GM21360 (cell line): ENCODE data around the gene WDR6.
A peak's percentile ranks its signal among the peaks of the same experiment; 100 is the strongest.

ENCODE experiments used
- ATAC-seq: cut with Tn5 transposase; IDR thresholded peaks from one replicate; pipeline ENCODE4 v1.9.1; 2021; ENCODE audit warnings: mild to moderate bottlenecking, moderate library complexity; ENCODE audit not compliant: unreplicated experiment

Gene WDR6, protein sequence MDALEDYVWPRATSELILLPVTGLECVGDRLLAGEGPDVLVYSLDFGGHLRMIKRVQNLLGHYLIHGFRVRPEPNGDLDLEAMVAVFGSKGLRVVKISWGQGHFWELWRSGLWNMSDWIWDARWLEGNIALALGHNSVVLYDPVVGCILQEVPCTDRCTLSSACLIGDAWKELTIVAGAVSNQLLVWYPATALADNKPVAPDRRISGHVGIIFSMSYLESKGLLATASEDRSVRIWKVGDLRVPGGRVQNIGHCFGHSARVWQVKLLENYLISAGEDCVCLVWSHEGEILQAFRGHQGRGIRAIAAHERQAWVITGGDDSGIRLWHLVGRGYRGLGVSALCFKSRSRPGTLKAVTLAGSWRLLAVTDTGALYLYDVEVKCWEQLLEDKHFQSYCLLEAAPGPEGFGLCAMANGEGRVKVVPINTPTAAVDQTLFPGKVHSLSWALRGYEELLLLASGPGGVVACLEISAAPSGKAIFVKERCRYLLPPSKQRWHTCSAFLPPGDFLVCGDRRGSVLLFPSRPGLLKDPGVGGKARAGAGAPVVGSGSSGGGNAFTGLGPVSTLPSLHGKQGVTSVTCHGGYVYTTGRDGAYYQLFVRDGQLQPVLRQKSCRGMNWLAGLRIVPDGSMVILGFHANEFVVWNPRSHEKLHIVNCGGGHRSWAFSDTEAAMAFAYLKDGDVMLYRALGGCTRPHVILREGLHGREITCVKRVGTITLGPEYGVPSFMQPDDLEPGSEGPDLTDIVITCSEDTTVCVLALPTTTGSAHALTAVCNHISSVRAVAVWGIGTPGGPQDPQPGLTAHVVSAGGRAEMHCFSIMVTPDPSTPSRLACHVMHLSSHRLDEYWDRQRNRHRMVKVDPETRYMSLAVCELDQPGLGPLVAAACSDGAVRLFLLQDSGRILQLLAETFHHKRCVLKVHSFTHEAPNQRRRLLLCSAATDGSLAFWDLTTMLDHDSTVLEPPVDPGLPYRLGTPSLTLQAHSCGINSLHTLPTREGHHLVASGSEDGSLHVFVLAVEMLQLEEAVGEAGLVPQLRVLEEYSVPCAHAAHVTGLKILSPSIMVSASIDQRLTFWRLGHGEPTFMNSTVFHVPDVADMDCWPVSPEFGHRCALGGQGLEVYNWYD

DNA sequence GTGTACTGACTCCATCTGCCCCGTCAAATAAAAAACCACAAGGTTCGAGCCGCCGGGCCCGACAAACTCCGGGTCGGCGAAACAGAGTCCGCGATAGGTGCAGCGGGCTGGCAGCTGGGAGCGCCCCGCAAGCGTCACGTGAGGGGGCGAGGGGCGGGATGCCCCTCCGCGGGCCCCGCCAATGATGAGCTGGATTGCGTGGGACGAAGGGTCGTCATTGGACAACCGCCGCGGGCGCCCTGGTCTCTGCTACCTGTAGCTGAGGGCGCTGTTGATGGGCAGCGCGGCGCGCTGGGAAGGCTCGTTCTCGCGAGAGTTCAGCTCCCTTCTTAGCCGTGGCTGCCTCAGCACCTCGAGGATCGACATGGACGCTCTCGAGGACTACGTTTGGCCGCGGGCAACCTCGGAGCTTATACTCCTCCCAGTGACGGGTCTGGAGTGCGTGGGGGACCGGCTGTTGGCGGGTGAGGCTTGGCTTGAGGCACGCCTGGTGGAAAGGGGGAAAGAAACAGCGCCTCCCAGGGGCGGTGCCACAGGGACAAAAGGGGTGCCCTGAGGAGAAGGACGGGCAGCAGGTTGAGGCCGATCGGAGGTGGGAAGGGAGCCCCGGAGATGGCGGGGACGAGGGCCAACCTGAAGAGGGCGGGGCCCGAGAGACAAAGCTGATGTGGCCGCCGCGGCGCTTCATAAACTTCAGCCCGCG, at the start of gene WDR6:
Gene WDR6 (plus strand): TSS at position 324 of the 703 bp plus-strand sequence. CDS start 41 bp downstream, at position 365.
- ATAC-seq = peak; percentile 79

DNA sequence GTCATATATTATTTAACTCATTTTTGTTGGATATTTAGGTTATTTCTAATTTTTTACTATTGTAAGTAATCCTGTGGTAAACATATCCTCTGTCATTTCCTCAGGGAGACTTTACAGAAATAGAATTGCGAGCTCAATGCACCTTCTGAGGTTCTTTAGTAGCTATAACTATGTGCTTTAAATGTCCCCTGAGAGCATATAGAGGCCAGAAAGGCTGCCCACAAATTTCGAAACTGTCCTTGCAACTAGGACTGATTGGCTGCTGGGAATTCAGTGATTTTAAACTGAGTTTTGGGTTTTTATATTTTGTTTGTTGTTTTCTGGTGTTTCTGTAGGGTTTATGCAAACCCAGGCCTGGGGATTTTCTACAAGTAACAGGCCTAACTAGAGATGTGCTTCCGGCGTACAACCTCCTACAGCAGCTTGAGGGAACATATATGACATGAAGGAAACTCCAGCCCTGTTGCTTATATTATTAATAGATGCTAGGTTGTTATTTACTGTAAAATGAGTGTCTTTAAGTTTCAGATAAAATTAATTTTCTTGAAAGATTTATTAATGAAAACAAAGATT, 46.3 kb upstream of the WDR6 start:
- no peak for ATAC-seq

DNA sequence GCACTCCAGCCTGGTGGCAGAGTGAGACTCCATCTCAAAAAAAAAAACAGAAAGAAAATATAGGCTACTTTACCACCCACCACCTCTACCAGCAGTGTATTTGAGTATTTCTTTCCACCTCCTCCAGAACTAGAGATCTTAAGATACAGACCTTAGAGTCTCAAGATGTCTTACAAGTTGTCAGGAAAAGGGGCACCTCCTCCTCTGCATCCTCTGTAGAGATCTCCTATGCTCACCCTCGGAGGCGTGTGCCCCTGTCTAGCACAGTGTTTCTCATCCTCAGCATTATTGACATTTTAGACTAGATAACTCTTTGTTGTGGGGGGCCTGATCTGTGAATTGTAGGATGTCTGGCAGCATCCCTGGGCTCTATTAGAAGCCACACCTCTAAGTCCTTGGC, 44.9 kb upstream of the WDR6 start:
- ATAC-seq = no peak

DNA sequence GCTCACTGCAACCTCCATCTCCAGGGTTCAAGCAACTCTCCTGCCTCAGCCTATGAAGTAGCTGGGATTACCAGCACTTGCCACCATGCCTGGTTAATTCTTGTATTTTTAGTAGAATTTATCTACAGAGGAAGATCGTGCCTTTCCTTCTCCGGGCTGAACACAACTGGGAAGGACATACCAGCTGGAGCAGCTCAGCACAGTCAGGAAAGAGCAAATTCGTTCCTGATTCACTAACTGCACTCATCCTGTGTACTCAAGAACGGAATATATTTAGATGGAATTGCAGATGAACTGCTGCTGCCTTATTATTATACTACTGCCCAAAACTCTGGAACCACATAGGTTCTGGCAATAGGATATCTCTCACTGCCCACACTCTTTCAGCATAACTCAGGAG, 44.3 kb upstream of the WDR6 start:
- ATAC-seq = no peak

DNA sequence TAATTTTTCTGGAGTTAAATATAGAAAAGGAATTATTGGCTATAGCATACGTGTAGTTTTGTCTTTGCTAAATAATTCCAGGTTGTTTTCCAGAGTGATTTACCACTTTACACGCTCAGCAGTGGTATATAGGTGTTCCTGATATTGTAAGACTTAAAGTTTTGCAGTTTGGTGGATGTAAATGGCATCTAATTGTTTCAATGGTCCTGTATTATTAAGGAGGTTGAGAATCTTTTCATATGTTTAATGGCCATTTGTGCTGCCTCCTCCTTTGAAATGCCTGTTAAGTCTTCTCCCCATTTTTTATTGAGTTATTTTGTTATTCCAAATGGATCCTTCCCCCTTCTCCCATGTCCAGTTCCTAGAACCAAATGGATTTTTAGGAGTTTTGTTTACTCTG, 43.6 kb upstream of the WDR6 start:
- ATAC-seq = no peak

DNA sequence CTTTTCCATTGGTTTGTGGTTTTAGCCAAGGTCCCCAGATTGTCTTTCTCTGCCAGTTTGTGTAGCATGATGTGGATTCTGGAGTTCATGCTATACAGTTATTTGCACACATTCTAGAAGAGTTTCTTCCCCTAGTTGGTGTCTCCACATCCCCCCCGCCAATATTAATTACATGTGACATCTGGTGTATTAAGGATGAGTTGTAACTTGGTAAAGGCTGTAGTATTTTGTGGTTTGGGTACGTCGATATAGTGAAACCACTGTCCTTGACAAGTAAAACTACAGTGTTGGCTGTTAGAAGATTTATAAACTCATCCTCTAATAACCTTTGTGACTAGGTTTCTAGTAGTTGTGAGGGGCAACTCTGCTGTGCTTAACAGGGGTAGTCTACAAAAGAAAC, 40.8 kb upstream of the WDR6 start:
- no peak for ATAC-seq

DNA sequence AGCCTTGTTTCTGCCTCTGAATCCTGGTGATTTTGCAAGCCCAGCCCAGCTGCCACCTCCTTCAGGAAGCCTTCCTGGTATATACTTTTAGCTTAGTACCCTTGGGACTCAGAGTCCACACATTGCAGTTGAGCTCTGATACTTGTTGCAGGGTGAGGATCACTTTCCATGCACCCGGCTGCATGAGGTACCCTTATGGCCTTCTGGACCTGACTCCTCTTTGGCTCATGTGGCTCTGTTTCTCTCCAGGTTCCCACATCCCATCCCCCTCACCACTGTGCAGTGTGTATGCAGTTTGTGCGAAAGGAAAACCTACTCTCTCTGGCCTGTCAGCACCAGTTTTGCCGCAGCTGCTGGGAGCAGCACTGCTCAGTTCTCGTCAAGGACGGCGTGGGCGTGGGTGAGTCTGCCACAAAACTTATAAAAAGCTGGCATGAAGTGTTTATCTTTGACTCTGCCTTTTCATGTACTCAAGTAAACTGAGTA, 40.3 kb upstream of the WDR6 start:
- no peak for ATAC-seq

DNA sequence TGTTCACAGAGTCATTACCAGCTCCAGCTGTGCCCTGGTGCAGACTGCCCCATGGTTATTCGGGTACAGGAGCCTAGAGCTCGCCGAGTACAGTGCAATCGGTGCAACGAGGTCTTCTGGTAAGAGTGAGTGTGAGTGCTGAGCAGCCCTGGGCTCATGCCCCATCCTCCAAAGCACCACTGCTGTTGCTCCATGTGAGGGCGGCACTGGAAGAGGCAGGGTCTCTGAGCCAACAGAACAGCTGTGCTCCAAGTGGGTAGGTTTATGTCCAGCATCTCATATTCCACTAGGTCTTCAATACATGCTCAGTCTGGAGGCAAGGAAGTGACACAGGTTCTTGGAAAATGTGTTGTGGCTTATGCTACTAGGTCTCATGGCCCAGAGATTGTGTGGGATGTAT, 36.6 kb upstream of the WDR6 start:
- no peak for ATAC-seq

DNA sequence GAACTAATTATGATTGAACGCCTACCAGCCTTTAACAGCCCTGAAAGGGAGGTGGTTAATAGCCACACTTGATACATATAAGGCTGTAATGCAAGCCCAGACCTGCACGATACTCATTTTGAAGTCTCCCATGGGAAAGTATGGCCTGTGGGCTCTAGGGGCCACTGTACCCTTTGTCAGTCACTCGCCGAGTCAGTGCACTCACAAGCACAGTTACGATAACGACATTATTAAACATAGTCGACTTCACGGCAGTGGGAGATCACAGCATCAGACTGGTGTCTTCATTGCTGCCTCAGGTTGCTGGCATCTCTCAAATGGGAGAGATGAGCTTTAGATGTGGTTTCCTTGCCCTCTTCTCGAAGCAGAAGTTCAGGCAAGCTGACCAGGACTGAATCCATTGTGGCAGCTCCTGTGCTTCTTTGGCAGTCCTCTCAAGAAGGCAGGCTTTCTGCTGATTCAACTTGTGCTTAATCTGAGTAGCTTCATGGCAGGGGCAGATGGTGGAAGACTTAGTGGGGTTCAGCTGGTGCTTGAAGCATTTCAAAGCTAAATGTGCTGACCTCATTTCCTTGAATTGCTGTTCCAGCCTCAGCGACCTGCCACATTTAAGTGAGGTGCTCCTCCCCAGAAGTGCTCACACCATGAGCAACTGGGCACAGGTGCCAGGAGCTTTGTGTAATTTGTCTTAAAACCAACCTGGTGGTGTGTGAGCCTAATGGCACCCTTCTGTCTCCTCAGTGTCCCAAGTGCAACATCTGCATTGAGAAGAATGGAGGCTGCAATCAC, 32.9 kb upstream of the WDR6 start:
- ATAC-seq = no peak

DNA sequence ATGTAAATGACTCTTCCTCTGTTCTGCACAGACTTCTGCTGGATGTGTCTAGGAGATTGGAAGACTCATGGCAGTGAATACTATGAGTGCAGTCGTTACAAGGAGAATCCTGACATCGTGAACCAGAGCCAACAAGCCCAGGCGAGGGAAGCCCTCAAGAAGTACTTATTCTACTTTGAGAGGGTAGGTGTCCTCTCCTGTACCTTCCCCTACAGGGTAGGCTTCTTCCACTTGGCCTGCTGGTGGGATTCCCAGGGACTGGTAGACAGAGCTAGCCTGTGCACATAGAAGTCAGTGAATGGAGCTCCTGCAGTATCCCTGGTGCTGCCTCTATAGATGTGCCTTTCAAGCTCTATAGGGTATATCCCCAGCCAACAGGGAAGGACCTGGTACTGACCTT, 27.7 kb upstream of the WDR6 start:
- ATAC-seq = no peak

DNA sequence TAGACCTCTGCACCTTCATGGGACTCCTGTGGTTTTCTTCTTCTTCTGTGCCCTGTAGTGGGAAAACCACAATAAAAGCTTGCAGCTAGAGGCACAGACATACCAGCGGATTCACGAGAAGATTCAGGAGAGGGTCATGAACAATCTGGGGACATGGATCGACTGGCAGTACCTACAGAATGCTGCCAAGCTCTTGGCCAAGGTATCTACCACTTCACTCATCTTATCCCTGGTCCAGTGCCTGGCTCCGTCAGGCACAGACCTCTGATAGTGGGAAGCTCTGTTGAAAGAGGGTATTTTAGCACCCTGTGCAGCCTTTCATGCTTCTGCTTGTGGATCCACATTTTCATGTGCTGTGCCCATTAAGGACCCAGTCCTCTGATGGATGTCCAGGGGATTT, 26.9 kb upstream of the WDR6 start:
- ATAC-seq = no peak

DNA sequence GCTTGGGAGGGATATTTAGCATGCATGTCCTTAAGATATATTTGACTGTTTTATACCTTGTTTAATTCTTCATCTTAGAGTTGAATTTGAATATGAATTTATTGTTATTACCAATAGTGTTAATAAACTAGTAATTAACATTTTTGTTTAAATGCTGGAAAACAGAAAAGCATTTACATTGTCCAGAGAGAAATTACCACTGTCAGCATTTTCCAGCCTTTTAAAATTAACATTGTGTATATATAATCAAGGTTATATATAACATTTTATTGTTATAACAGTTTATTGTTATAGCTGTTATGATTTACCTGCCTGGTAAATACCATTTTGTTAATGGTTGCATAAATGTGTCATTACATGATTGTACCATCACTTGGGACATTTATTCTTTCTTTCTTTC, 25.2 kb upstream of the WDR6 start:
- ATAC-seq = no peak

DNA sequence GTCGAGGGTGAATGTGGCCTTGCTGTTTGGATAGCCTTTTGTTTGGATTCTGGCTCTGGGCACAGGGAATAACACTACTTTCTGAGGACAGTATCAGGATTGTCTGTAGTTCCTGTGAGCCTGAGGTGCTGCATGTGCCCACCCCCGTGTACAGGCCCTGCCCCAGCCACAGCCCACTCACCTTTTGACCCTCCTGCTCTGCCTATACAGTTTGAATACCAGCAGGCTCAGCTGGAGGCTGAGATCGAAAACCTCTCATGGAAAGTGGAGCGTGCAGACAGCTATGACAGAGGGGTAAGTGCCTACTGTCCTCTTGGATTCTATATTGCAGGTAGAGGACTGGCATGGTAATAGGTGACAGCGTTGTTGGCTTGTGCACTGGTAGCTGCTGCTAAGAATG, 24.5 kb upstream of the WDR6 start:
- no peak for ATAC-seq

DNA sequence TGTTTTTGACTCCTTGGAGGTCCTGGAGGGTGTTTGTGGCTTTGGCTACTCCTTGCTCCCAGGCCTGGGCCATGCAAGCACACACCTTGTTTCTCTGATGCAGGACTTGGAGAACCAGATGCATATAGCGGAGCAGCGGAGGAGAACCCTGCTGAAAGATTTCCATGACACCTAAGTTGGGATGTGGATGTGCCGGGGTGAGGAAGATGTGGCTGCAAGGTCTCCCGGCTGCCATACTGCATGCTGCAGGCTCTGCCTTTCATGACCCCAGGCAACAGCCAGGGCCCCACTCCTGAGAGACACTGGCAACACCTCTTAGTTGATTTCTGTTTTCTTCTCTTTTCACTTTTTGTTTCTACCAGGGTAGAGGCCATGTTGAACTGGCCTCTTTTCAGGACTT, 24.1 kb upstream of the WDR6 start:
- ATAC-seq = no peak

DNA sequence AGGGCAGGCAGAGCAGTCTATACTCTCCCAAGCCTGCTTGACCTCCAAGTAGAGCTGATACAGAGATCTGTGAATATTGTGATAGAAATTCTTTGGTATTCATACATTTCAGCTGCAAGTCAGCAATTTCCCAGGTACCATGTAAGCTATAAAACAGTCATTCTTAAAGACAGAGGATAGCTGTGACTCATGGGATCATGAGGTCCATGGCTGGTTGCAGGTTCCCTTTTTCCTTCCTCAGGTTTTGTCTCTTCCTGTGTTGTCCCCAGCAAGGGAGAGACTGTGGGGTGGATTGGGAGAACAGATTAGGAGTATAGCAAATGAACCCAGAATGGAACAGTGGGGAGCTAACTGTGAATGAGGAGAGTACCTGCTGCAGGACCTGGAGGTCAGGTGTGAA, 22.5 kb upstream of the WDR6 start:
- ATAC-seq = no peak

DNA sequence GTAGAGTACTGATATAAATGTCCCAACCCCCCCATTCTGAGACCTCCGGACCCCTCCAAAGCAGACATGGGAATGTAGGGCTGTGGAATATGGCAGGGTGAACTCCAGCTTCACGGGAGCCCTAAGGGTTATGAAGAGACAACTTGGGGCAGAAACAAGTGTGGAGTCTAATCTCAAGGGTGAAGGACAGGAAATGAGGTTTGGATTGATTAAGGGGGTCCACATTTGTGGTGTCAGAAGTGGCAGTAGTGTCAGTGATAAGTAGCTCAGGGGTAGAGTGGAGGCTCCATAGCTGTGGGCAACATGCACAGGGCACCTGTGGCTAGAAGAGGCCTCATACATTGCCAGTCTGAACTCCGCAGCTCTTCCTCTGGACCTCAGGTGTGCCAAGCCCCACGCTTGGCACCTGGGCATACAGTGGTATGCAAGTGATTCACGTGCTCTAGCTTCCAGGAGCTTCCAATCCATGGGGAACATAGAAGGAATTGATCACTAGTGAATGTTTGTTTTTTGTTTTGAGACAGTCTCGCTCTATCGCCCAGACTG, 21.3 kb upstream of the WDR6 start:
- ATAC-seq = no peak

DNA sequence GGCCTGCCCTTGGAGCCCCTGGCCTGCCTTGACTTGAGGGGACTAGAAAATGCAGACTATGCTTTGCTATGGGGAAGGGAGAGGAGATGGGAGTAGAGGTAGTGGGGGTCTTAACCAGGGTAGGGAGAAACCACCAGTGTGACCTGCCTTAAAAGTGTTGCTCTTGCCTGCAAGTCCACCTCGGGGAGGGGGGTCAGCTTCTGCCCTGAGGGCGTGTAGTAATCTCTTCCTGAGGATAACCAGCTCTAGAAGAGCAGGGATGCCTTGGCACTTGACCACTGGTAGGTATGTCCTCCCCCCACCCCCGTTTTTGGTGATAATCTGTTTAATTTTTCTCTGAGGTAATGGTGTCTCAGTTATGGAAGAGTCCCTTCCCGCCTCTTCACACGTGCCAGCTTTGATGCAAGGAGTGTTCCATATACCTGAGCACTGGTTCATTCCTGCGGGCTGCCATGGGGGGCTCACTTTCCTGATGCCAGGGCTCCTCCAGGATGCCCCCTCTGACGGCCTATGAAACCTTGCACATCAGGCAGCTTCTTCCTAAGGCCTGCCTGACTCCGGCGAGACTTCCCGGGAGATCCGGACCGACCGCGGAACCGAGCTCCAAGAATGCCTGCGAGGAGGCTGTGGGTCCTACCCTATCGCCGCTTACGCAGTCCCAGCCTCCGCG, 17.9 kb upstream of the WDR6 start:
- no peak for ATAC-seq

DNA sequence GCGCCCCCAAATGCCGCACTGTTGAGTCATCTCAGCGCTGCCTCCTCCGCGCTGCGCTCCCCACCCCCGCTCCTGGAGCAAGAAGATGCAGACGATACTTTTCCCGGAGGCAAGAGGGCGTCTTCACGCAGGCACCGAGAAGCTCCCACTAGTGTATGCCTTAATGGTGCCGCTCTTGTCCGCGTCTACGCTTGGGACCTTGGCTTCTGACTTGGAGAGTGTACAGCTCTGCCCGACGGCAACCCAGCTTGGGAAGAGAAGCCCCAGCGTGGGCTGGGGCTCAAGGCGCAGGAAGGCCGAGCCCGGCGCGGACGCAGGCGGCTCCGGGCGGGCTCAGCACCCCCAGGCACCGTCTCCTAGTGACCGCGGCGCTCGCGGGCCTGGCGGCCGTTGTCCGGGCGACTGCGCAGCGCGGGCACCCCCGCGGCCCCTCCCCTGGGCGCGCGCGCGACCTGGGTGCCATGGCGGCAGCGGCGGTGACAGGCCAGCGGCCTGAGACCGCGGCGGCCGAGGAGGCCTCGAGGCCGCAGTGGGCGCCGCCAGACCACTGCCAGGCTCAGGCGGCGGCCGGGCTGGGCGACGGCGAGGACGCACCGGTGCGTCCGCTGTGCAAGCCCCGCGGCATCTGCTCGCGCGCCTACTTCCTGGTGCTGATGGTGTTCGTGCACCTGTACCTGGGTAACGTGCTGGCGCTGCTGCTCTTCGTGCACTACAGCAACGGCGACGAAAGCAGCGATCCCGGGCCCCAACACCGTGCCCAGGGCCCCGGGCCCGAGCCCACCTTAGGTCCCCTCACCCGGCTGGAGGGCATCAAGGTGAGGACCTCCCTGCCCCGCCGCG, 17.2 kb upstream of the WDR6 start, which contains the start of gene P4HTM:
Gene P4HTM (plus strand): TSS at position 446 of the 840 bp plus-strand sequence. CDS start 16 bp downstream, at position 462.
- ATAC-seq = peak; percentile 49
